HG03457 (cell line): ENCODE measurements around the gene SRR.
"Not testable (repeated sequence)": the region's sequence is repeated elsewhere in the genome, so short reads cannot be mapped to it uniquely, and the experiment has no call there.

ENCODE experiments used
- ATAC-seq: cut with Tn5 transposase; IDR thresholded peaks from one replicate; pipeline ENCODE4 v1.9.1; 2021; ENCODE audit warnings: moderate number of reproducible peaks; ENCODE audit not compliant: unreplicated experiment

The SRR gene

GRCh38 chr17:2303204-2304188 is at the start of gene SRR, which contains the start of gene SMG6:
SRR (plus strand) TSS chr17:2303950; CDS start chr17:2315561, 11,611 bp downstream.
SMG6 (minus strand) TSS chr17:2303785; CDS start chr17:2303720, 65 bp downstream.
- peak; percentile 72 for ATAC-seq

GRCh38 chr17:2258830-2259229 is 44.9 kb upstream of the SRR start:
- ATAC-seq = not testable (repeated sequence)

- no peak for ATAC-seq
These were observed 43.8 kb upstream of the SRR start for GRCh38 chr17:2259769-2260536.

GRCh38 chr17:2262135-2262587 is 41.6 kb upstream of the SRR start:
- no peak for ATAC-seq

GRCh38 chr17:2263183-2264066 is 40.3 kb upstream of the SRR start:
- no peak for ATAC-seq

- ATAC-seq = no peak
These were observed 39.5 kb upstream of the SRR start for GRCh38 chr17:2264067-2264860.

GRCh38 chr17:2265166-2265565 is 38.6 kb upstream of the SRR start:
- not testable (repeated sequence) for ATAC-seq

- peak; percentile 59 for ATAC-seq
These were observed 37.5 kb upstream of the SRR start for GRCh38 chr17:2266045-2266864.

- no peak for ATAC-seq
These were observed 36.9 kb upstream of the SRR start for GRCh38 chr17:2266865-2267228.

- no peak for ATAC-seq
These were observed 36.4 kb upstream of the SRR start for GRCh38 chr17:2267354-2267753.

- no peak for ATAC-seq
These were observed 31.6 kb upstream of the SRR start for GRCh38 chr17:2271985-2272702.

- no peak for ATAC-seq
These were observed 29.3 kb upstream of the SRR start for GRCh38 chr17:2274414-2274813.

- no peak for ATAC-seq
These were observed 28.0 kb upstream of the SRR start for GRCh38 chr17:2275722-2276121.

GRCh38 chr17:2277429-2278170 is 26.1 kb upstream of the SRR start:
- no peak for ATAC-seq

- no peak for ATAC-seq
These were observed 24.0 kb upstream of the SRR start for GRCh38 chr17:2279707-2280106.

GRCh38 chr17:2282297-2282873 is 21.4 kb upstream of the SRR start:
- ATAC-seq = no peak

- no peak for ATAC-seq
These were observed 20.4 kb upstream of the SRR start for GRCh38 chr17:2283302-2283701.
